GM12878 (cell line): ENCODE data around the gene MED13. TPM values are rescaled to one million over a fixed set of nuclear protein-coding genes. Genes with fewer than 3 reads are reported as not detected.

Experiments
- ATAC-seq: fragments of 200-7000 bp; cut with Tn5 transposase; 3 replicates; pipeline ENCODE4 v1.9.1; 2020; ENCODE audit warnings: mild to moderate bottlenecking, moderate library complexity
- BruUV-seq: library from RNA; stranded (reverse); fragments of 400-500 nt; replicated peaks from 2 replicates; lab custom pipeline; 2021; lab: Mats Ljungman, UMichigan
- CTCF ChIA-PET: fragments of 300-600 bp; sonication (Branson Sonifier 250); formaldehyde crosslinking; extraction: SDS; loops from one replicate; lab custom pipeline; 2021; ENCODE audit warnings: inconsistent platforms; lab: Yijun Ruan, JAX
- POLR2A ChIA-PET: fragments of 350-600 bp; formaldehyde crosslinking; extraction: SDS; loops from one replicate; lab custom pipeline; 2021; ENCODE audit warnings: inconsistent platforms; lab: Charles Lee
- RAD21 ChIA-PET: fragments of 300-600 bp; sonication (Branson Sonifier 250); formaldehyde crosslinking; loops from one replicate; lab custom pipeline; 2023; ENCODE audit warnings: antibody characterized with exemption; ENCODE audit not compliant: unreplicated experiment; lab: Charles Lee
- SMC1A ChIA-PET: fragments of 300-600 bp; sonication (Branson Sonifier 250); formaldehyde crosslinking; loops from one replicate; lab custom pipeline; 2023; ENCODE audit not compliant: unreplicated experiment, uncharacterized antibody; lab: Charles Lee
- DNase-seq: peaks from one replicate; pipeline ENCODE4 v3.0.0-alpha.2; 2011; ENCODE audit warnings: low read depth, low spot score
- FAIRE-seq: peaks from 3 replicates; lab custom pipeline; 2011; peaks lifted over from hg19 to GRCh38; lab: Jason Lieb, UNC
- H2AFZ ChIP-seq: 2 replicates; pipeline ENCODE4 v1.6.0; 2011; ENCODE audit warnings: low read depth, low read length, control low read depth; ENCODE audit not compliant: control insufficient read depth
- H3K27ac ChIP-seq: 2 replicates; pipeline ENCODE4 v1.5.1; 2011; ENCODE audit warnings: control low read depth; ENCODE audit not compliant: control insufficient read depth, insufficient read depth
- H3K27me3 ChIP-seq, 2 experiments: replicated peaks in 1 of 2; 2 replicates each; pipeline versions ENCODE4 v1.6.0 to v1.6.1; 2011; ENCODE audit warnings: low read length in 1 of 2; ENCODE audit not compliant: control insufficient read depth in 2 of 2, insufficient read depth in 2 of 2
- H3K36me3 ChIP-seq, 2 experiments: 2 replicates each; pipeline ENCODE4 v1.5.1; 2011; ENCODE audit warnings: low read length in 1 of 2; ENCODE audit not compliant: control insufficient read depth in 2 of 2, insufficient read depth in 2 of 2
- H3K4me1 ChIP-seq: 2 replicates; pipeline ENCODE4 v1.6.1; 2011; ENCODE audit warnings: mild to moderate bottlenecking, low read length, moderate library complexity, mixed read lengths; ENCODE audit not compliant: control insufficient read depth, insufficient read depth
- H3K4me2 ChIP-seq: 2 replicates; pipeline ENCODE4 v1.6.0; 2011; ENCODE audit warnings: control low read depth; ENCODE audit not compliant: control insufficient read depth, insufficient read depth
- H3K4me3 ChIP-seq: fragments of 200-600 bp; sonication (generic); 2 replicates; pipeline ENCODE4 v1.5.1; 2016
- H3K79me2 ChIP-seq: 2 replicates; pipeline ENCODE4 v1.6.0; 2011; ENCODE audit warnings: low read length; ENCODE audit not compliant: control insufficient read depth, insufficient read depth
- H3K9ac ChIP-seq: 2 replicates; pipeline ENCODE4 v1.8.0; 2011; ENCODE audit warnings: low read length, control low read depth, mixed read lengths; ENCODE audit not compliant: control insufficient read depth, insufficient read depth
- H3K9me3 ChIP-seq: replicated peaks from 3 replicates; pipeline ENCODE4 v1.5.1; 2011; ENCODE audit warnings: mild to moderate bottlenecking, low read length; ENCODE audit not compliant: control insufficient read depth, insufficient read depth
- H4K20me1 ChIP-seq: 2 replicates; pipeline ENCODE4 v1.6.0; 2011; ENCODE audit not compliant: control insufficient read depth, insufficient read depth
- CBX5 ChIP-seq: sonication (generic); IDR thresholded peaks from 2 replicates; pipeline ENCODE4 v1.6.1; 2016; ENCODE audit warnings: low read depth, moderate library complexity, mild to moderate bottlenecking, inconsistent platforms
- CHD1 ChIP-seq: IDR thresholded peaks from 2 replicates; pipeline ENCODE4 v1.6.1; 2012; ENCODE audit warnings: low read depth, low read length, improper control_type of control experiment
- ESRRA ChIP-seq: IDR thresholded peaks from 2 replicates; pipeline ENCODE4 v1.6.1; 2012; ENCODE audit warnings: mild to moderate bottlenecking, low read length, improper control_type of control experiment
- MEF2A ChIP-seq: IDR thresholded peaks from 2 replicates; pipeline ENCODE4 v1.6.1; 2011; ENCODE audit warnings: low read depth, mild to moderate bottlenecking, low read length, moderate library complexity; ENCODE audit not compliant: insufficient read depth
- NFIC ChIP-seq: IDR thresholded peaks from 2 replicates; pipeline ENCODE4 v1.6.1; 2012; ENCODE audit warnings: low read depth, mild to moderate bottlenecking, inconsistent platforms, low read length, moderate library complexity
- PAX5 ChIP-seq: IDR thresholded peaks from 2 replicates; pipeline ENCODE4 v1.6.1; 2011; ENCODE audit warnings: low read depth, low read length, borderline replicate concordance
- POLR2AphosphoS5 ChIP-seq: IDR thresholded peaks from 2 replicates; pipeline ENCODE4 v1.6.1; 2011; ENCODE audit warnings: mild to moderate bottlenecking, low read length, inconsistent platforms
- RUNX3 ChIP-seq: IDR thresholded peaks from 2 replicates; pipeline ENCODE4 v1.6.1; 2012; ENCODE audit warnings: low read length, inconsistent platforms
- SIN3A ChIP-seq: IDR thresholded peaks from 2 replicates; pipeline ENCODE4 v1.6.1; 2012; ENCODE audit warnings: low read depth, low read length, improper control_type of control experiment
- WRNIP1 ChIP-seq: IDR thresholded peaks from 2 replicates; pipeline ENCODE4 v1.6.1; 2011; ENCODE audit warnings: low read depth, low read length, improper control_type of control experiment, borderline replicate concordance
- ZBED1 ChIP-seq: IDR thresholded peaks from 2 replicates; pipeline ENCODE4 v1.6.1; 2016; ENCODE audit warnings: borderline replicate concordance
- WGBS: methylation state at CpG from one replicate; pipeline ENCODE4 v1.1.6; 2016; ENCODE audit warnings: low lambda C conversion rate; ENCODE audit not compliant: insufficient replicate concordance, insufficient coverage; ENCODE audit errors: missing lambda C conversion rate; 5-methylcytosine and 5-hydroxymethylcytosine counted together
- in situ Hi-C: fragments of 300-500 bp; cut with MboI; formaldehyde crosslinking; loops from 9 replicates; pipeline ENCODE4 v1.14.3; 2018; ENCODE audit warnings: mixed read lengths
- intact Hi-C: fragments of 100-400 bp; cut with micrococcal nuclease; formaldehyde crosslinking; loops from one replicate; pipeline ENCODE4 v1.14.2; 2022; ENCODE audit not compliant: unreplicated experiment
- polyA plus RNA-seq, 11 experiments: library from polyadenylated mRNA; depleted of rRNA in 4 of 11; unstranded in 6 of 11; stranded (reverse) in 5 of 11; fragments of >200 nt; fragmentation: Nextera tagmentation in 4 of 11; fragmentation: Illumina TruSeq in 1 of 11; extraction: Ambion mirVana in 4 of 11; extraction: Trizol in 1 of 11; gene quantifications; 1 replicate in 1 of 11; 2 replicates in 10 of 11; pipeline versions ENCODE4 v1.2.1 to v1.2.3, GENCODE V29; 2011 to 2016; ENCODE audit warnings: inconsistent platforms in 2 of 11, missing spikeins in 2 of 11, low read depth in 1 of 11
- total RNA-seq, 4 experiments: library from RNA; depleted of rRNA in 3 of 4; stranded (reverse); fragments of >200 nt in 3 of 4; fragmentation: Illumina TruSeq in 1 of 4; extraction: Trizol in 1 of 4; gene quantifications; 2 replicates each; pipeline versions ENCODE4 v1.2.1 to v1.2.3, GENCODE V29; 2013 to 2021
- TF ChIP-seq, protein P1 (sequence below): fragments of 450-650 bp; IDR thresholded peaks from 2 replicates; pipeline ENCODE4 v1.6.1; 2016; ENCODE audit warnings: mild to moderate bottlenecking

Gene MED13
- total and polyA plus RNA-seq, 10 of the 15 experiments (the other 5 are each of a cell fraction or from before 2014, with no cell fraction given) = 4.6 to 49.7 (median 21.3) TPM

DNA sequence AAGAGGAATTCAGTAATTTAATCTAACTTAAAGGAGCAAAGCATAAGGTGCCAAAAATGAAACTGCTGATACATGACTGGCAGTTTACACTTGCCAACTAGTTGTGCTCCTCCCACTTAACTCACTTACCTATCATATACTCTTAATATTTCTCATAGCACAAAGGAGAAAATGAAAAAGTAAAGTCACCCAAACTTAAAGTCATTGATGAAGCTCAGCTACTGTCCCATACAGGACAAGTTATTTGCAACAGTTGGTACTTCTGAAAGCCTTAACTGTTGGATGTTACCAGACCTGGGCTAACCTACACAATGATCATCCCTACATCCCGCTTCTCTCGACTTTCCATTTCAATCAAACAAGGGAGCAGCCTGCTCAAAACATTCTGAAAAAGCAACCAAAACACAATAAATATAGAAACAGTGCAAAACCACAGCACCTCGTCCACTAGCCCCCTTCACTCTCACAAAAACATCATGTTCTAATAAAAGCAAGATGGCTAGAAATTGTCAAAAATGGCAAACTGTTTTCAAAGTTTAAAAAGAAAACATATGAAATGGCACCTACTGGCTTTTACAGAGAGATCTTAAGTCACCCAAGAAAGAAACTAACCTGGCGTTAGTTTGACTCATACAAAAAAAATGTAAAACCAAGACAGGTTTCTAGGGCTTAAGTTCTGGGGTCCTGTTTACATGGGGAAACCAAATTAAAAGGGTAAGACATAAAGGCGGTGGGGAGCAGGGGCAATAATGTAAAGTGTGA lies 868 bp downstream of the MED13 start:
- no TSS peak for BruUV-seq
- Histone ChIP-seq H3K9ac (peak overlapping the region; percentile 65), H3K36me3 (peaks cover 2 to 11% of the 10 kb centered on the region in 2 experiments; a peak in 3 of 4 replicates), H4K20me1 (no peaks in the 10 kb centered on the region), H3K4me1 (peaks cover 6% of the 10 kb centered on the region), H3K4me3 (peak overlapping the region; percentile 95), H3K4me2 (peak overlapping the region; percentile 87), H3K27me3 (no peaks in the 10 kb centered on the region), H3K9me3 (no peaks in the 10 kb centered on the region), H3K79me2 (peaks cover 63% of the 10 kb centered on the region), H3K27ac (peak overlapping the region; percentile 92), H2AFZ (no peak overlapping the region)
- TF ChIP-seq POLR2AphosphoS5 (no peak), RUNX3 (peak; percentile 54; the same call in 1 of the 2 replicates), SIN3A (0 out of 2 replicates have a peak, but pooled peaks have one; percentile 57), WRNIP1 (no peak), ZBED1 (0 out of 2 replicates have a peak, but pooled peaks have one; percentile 14), CBX5 (no peak), MEF2A (0 out of 2 replicates have a peak, but pooled peaks have one; percentile 8), PAX5 (no peak), NFIC (no peak), ESRRA (no peak), CHD1 (0 out of 2 replicates have a peak, but pooled peaks have one; percentile 45)
- TF ChIP-seq, protein P1, sequence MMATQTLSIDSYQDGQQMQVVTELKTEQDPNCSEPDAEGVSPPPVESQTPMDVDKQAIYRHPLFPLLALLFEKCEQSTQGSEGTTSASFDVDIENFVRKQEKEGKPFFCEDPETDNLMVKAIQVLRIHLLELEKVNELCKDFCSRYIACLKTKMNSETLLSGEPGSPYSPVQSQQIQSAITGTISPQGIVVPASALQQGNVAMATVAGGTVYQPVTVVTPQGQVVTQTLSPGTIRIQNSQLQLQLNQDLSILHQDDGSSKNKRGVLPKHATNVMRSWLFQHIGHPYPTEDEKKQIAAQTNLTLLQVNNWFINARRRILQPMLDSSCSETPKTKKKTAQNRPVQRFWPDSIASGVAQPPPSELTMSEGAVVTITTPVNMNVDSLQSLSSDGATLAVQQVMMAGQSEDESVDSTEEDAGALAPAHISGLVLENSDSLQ = peak; percentile 89
- CTCF ChIA-PET = interaction anchor here (0.7 to 8.0 kb wide), 3 partner anchors 10 to 46 kb away, joined by 3 to 105 read pairs (median 28); no protein-coding TSS in a partner anchor
- intact Hi-C loops = no loop called here
- in situ Hi-C loops = no loop called here
- FAIRE-seq (peak; percentile 62), ATAC-seq (peak; percentile 40), DNase-seq (no peak)
- 0% methylated on average over 5 of the region's 5 CpGs for WGBS
- POLR2A ChIA-PET = interaction anchor here (0.6 to 1.0 kb wide), 3 partner anchors 11 to 228 kb away, joined by 4 to 8 read pairs (median 5); no protein-coding TSS in a partner anchor
- RAD21 ChIA-PET = interaction anchor here (0.6 to 15.1 kb wide), 5 partner anchors 28 to 71 kb away, joined by 3 to 169 read pairs (median 3); no protein-coding TSS in a partner anchor
- SMC1A ChIA-PET = interaction anchor here (0.6 to 2.6 kb wide), 7 partner anchors 10 to 156 kb away, joined by 3 to 11 read pairs (median 4); no protein-coding TSS in a partner anchor
